Measurements from ENCODE around the gene CACFD1. TPM values are rescaled to one million over a fixed set of nuclear protein-coding genes. Genes with fewer than 3 reads are reported as not detected.

The CACFD1 gene
- total RNA-seq, 1 experiment from 2014 or later: 10.6 TPM

DNA sequence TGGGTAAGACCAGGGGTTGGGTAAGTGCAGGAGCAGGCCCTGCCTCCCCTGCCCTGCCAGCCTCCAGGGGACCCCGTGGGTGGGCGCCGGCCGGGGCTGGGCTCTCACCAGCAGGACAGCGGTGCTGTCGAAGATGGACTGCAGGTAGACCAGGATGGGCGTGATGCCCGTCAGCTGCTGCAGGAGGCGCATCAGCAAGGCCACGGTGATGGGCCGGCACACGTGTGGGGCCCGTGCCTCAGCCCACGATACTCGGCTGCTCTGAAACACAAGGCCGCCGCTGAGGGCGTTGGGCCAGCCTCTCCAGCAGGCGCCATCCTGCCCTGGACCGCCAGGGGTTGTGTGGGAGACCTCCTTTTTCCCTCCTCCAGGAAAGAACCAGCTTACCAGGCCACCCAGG lies 15.1 kb downstream of the CACFD1 start:
- CTCF ChIA-PET: no interaction called here
- Histone ChIP-seq H3K9me3 (ENCODE audit: low read depth, low read length, poor library complexity, severe bottlenecking) (no peaks in the 10 kb centered on the region), H3K27ac (ENCODE audit: low read depth, low read length, poor library complexity, severe bottlenecking) (no peak overlapping the region), H3K4me1 (ENCODE audit: insufficient read depth, low read length, poor library complexity, severe bottlenecking) (peaks cover 11% of the 10 kb centered on the region), H3K36me3 (ENCODE audit: insufficient read depth, low read length, poor library complexity, severe bottlenecking) (no peaks in the 10 kb centered on the region), H3K4me3 (ENCODE audit: low read depth, low read length, poor library complexity, severe bottlenecking) (no peak overlapping the region), H3K27me3 (replicated peaks; ENCODE audit: insufficient read depth, low read depth, low read length, poor library complexity) (no peaks in the 10 kb centered on the region)
- intact Hi-C loops (cut with micrococcal nuclease; ENCODE audit: unreplicated experiment): no loop called here
- TF ChIP-seq, protein P1, sequence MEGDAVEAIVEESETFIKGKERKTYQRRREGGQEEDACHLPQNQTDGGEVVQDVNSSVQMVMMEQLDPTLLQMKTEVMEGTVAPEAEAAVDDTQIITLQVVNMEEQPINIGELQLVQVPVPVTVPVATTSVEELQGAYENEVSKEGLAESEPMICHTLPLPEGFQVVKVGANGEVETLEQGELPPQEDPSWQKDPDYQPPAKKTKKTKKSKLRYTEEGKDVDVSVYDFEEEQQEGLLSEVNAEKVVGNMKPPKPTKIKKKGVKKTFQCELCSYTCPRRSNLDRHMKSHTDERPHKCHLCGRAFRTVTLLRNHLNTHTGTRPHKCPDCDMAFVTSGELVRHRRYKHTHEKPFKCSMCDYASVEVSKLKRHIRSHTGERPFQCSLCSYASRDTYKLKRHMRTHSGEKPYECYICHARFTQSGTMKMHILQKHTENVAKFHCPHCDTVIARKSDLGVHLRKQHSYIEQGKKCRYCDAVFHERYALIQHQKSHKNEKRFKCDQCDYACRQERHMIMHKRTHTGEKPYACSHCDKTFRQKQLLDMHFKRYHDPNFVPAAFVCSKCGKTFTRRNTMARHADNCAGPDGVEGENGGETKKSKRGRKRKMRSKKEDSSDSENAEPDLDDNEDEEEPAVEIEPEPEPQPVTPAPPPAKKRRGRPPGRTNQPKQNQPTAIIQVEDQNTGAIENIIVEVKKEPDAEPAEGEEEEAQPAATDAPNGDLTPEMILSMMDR (conservative IDR thresholded peaks at IDR 0.05; ENCODE audit: low read depth, low read length): no peak
- no peak for TF ChIP-seq EZH2 (IDR thresholded peaks at IDR 0.05; ENCODE audit: borderline replicate concordance, low read depth, low read length, poor library complexity, severe bottlenecking)
- BruUV-seq (replicated peaks): no TSS peak
- POLR2A ChIA-PET (ENCODE audit: low non-redundant PET): no interaction called here
- DNase-seq (ENCODE audit: low spot score): no peak

DNA sequence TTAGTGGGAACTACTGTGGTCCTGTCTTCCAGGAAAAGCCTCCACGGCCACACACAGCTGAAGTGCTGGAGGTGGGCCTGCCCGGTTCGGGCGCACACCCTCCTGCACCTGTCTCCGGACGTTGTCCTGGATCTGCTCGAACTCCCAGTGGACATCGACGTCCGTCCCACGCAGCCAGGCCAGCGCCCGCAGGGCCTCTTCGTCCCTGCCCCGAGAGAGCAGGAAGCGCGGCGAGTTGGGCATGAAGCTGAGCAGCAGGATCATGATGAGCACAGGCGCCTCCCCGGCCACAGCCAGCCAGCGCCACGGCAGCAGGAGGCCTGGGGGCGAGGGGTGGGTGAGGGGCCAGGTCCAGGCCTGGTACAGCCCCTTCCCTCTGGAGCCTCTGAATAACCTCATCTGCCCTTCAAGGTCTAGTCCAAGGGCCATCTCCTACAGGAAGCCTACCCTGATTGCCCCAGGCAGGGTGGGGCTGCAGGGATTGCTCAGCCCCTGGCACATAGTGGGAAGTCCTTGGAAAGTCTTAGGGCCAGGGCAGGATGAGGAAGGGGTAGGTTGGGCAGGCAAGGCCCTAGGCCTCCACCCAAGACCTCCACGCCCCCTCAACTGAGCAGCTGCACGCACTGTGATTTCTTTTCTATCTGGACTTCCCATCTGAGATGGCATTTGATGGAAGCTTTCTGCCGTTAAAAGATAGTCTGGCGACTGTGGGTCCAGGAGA lies 15.7 kb downstream of the CACFD1 start:
- no peak for DNase-seq (ENCODE audit: low spot score)
- Histone ChIP-seq H3K27ac (ENCODE audit: low read depth, low read length, poor library complexity, severe bottlenecking) (no peak overlapping the region), H3K4me1 (ENCODE audit: insufficient read depth, low read length, poor library complexity, severe bottlenecking) (peaks cover 11% of the 10 kb centered on the region), H3K27me3 (replicated peaks; ENCODE audit: insufficient read depth, low read depth, low read length, poor library complexity) (no peaks in the 10 kb centered on the region), H3K36me3 (ENCODE audit: insufficient read depth, low read length, poor library complexity, severe bottlenecking) (no peaks in the 10 kb centered on the region), H3K4me3 (ENCODE audit: low read depth, low read length, poor library complexity, severe bottlenecking) (no peak overlapping the region), H3K9me3 (ENCODE audit: low read depth, low read length, poor library complexity, severe bottlenecking) (no peaks in the 10 kb centered on the region)
- CTCF ChIA-PET: no interaction called here
- POLR2A ChIA-PET (ENCODE audit: low non-redundant PET): no interaction called here
- intact Hi-C loops (cut with micrococcal nuclease; ENCODE audit: unreplicated experiment): no loop called here
- TF ChIP-seq EZH2 (IDR thresholded peaks at IDR 0.05; ENCODE audit: borderline replicate concordance, low read depth, low read length, poor library complexity, severe bottlenecking): no peak
- TF ChIP-seq, protein P1 (conservative IDR thresholded peaks at IDR 0.05; ENCODE audit: low read depth, low read length): no peak
- BruUV-seq (replicated peaks): no TSS peak

DNA sequence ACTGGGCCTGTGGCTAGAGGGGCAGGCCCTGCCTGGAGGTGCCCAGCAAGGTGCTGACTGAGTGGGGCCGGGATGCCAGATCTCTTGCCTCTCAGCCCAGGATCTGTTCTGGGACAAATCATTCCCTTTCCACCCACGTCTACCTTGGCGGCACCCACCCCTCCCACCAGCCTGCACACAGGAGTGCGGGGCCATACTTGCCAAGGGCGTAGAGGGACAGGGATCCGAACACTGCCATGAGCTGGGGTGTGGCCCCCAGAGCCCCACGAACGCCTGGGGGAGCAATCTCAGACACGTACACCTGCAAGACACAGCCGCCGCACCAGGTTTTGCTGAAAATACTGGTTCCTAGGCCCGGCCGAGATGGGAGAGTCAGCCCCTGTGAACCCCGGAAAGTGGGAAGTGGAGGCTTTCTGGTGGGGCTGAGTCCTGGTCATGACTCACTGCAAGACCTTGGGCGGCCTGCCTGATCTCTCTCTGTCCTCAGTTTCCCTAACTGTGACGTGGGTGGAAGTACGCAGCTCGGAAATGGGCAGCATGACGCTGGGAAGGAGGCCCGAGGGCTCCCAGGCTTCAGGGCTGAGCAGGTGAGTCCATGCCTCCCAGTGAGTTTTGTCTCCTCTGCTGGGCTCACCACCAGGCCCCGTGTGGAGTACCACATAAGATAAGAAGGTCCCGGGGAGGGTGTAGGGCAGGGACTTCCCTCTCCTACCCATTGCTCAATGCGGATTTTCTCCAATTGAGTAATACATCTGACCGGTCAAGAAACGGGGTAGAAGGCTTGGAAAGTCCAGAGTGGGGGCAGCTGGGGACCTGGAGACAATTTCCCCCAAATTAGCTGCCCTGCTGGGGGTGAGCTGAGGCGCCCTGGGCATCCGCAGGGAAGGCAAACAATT lies 16.5 kb downstream of the CACFD1 start:
- no TSS peak for BruUV-seq (replicated peaks)
- H3K4me3 ChIP-seq (ENCODE audit: low read depth, low read length, poor library complexity, severe bottlenecking): no peak overlapping the region
- TF ChIP-seq, protein P1 (conservative IDR thresholded peaks at IDR 0.05; ENCODE audit: low read depth, low read length): no peak
- TF ChIP-seq EZH2 (IDR thresholded peaks at IDR 0.05; ENCODE audit: borderline replicate concordance, low read depth, low read length, poor library complexity, severe bottlenecking): no peak
- intact Hi-C loops (cut with micrococcal nuclease; ENCODE audit: unreplicated experiment): no loop called here
- DNase-seq (ENCODE audit: low spot score): no peak
- no peaks in the 10 kb centered on the region for H3K9me3 ChIP-seq (ENCODE audit: low read depth, low read length, poor library complexity, severe bottlenecking)
- no peaks in the 10 kb centered on the region for H3K27me3 ChIP-seq (replicated peaks; ENCODE audit: insufficient read depth, low read depth, low read length, poor library complexity)
- POLR2A ChIA-PET (ENCODE audit: low non-redundant PET): no interaction called here
- no peak overlapping the region for H3K27ac ChIP-seq (ENCODE audit: low read depth, low read length, poor library complexity, severe bottlenecking)
- H3K4me1 ChIP-seq (ENCODE audit: insufficient read depth, low read length, poor library complexity, severe bottlenecking): peaks cover 11% of the 10 kb centered on the region
- CTCF ChIA-PET: no interaction called here
- H3K36me3 ChIP-seq (ENCODE audit: insufficient read depth, low read length, poor library complexity, severe bottlenecking): no peaks in the 10 kb centered on the region
